OCI-LY7 (cell line): ENCODE results near the gene GSK3B. TPM values are rescaled to one million over a fixed set of nuclear protein-coding genes. Genes with fewer than 3 reads are reported as not detected.

Experiments used
- BruUV-seq: library from RNA; stranded (reverse); fragments of 400-500 nt; replicated peaks from 2 replicates; lab custom pipeline; 2021; lab: Mats Ljungman, UMichigan
- CTCF ChIA-PET: fragments of 300-600 bp; sonication (Branson Sonifier 250); formaldehyde crosslinking; loops from one replicate; lab custom pipeline; 2022; ENCODE audit warnings: antibody characterized with exemption; ENCODE audit not compliant: unreplicated experiment; lab: Charles Lee
- POLR2A ChIA-PET: fragments of 300-600 bp; sonication (Branson Sonifier 250); formaldehyde crosslinking; loops from one replicate; lab custom pipeline; 2022; ENCODE audit warnings: antibody characterized with exemption; lab: Charles Lee
- DNase-seq: peaks from one replicate; pipeline ENCODE4 v3.0.0-alpha.2; 2015; ENCODE audit warnings: low spot score
- H2AFZ ChIP-seq: fragments of 200-600 bp; sonication (generic), shearing (Covaris generic); 2 replicates; pipeline ENCODE4 v1.6.1; 2014; ENCODE audit warnings: mild to moderate bottlenecking, antibody characterized with exemption, low read length, moderate library complexity
- H3K27ac ChIP-seq: fragments of 200-600 bp; sonication (generic); 2 replicates; pipeline ENCODE4 v1.5.1; 2014; ENCODE audit warnings: mixed run types, low read depth, mild to moderate bottlenecking, moderate library complexity, low read length, inconsistent platforms; ENCODE audit not compliant: poor library complexity, severe bottlenecking
- H3K36me3 ChIP-seq: fragments of 200-600 bp; sonication (generic); 2 replicates; pipeline ENCODE4 v1.6.1; 2014; ENCODE audit warnings: mild to moderate bottlenecking, antibody characterized with exemption, low read length, moderate library complexity, mixed read lengths; ENCODE audit not compliant: insufficient read depth
- H3K4me1 ChIP-seq: fragments of 200-600 bp; sonication (generic); 2 replicates; pipeline ENCODE4 v1.5.1; 2014; ENCODE audit warnings: mild to moderate bottlenecking, low read length; ENCODE audit not compliant: insufficient read depth, poor library complexity, severe bottlenecking
- H3K4me2 ChIP-seq: fragments of 200-600 bp; sonication (generic); 2 replicates; pipeline ENCODE4 v1.6.1; 2014; ENCODE audit warnings: mild to moderate bottlenecking, low read length
- H3K4me3 ChIP-seq: fragments of 200-600 bp; sonication (generic); 2 replicates; pipeline ENCODE4 v1.5.1; 2014; ENCODE audit warnings: mild to moderate bottlenecking, low read depth, low read length; ENCODE audit not compliant: poor library complexity, severe bottlenecking
- H3K79me2 ChIP-seq: fragments of 200-600 bp; sonication (generic); 2 replicates; pipeline ENCODE4 v1.6.1; 2016; ENCODE audit warnings: low read depth, mild to moderate bottlenecking, low read length, moderate library complexity, mixed read lengths; ENCODE audit not compliant: insufficient read depth
- H3K9me2 ChIP-seq: fragments of 200-600 bp; sonication (generic); 2 replicates; pipeline ENCODE4 v1.6.1; 2016; ENCODE audit warnings: mild to moderate bottlenecking, low read length, mixed read lengths; ENCODE audit not compliant: insufficient read depth
- H3K9me3 ChIP-seq: fragments of 200-600 bp; sonication (generic); 2 replicates; pipeline ENCODE4 v1.6.1; 2014; ENCODE audit warnings: mild to moderate bottlenecking, mixed run types, low read length, mixed read lengths
- H4K20me1 ChIP-seq: fragments of 200-600 bp; sonication (generic); 2 replicates; pipeline ENCODE4 v1.6.1; 2014; ENCODE audit warnings: mild to moderate bottlenecking, antibody characterized with exemption, low read length, moderate library complexity, mixed read lengths; ENCODE audit not compliant: insufficient read depth
- CTCF ChIP-seq: fragments of 200-600 bp; sonication (generic); conservative IDR thresholded peaks from 2 replicates; pipeline ENCODE4 v1.5.1; 2014; ENCODE audit warnings: mild to moderate bottlenecking, antibody characterized with exemption, low read length, moderate library complexity, mixed read lengths
- EZH2phosphoT487 ChIP-seq: fragments of 200-600 bp; sonication (generic); IDR thresholded peaks from 2 replicates; pipeline ENCODE4 v1.6.1; 2018; ENCODE audit warnings: low read depth, borderline replicate concordance, mild to moderate bottlenecking, mixed run types, antibody characterized with exemption, low read length, moderate library complexity, mixed read lengths
- intact Hi-C: fragments of 100-400 bp; cut with micrococcal nuclease; formaldehyde crosslinking; loops from one replicate; pipeline ENCODE4 v1.10.0; 2022; ENCODE audit not compliant: unreplicated experiment
- total RNA-seq, 2 experiments: library from RNA; depleted of rRNA in 1 of 2; stranded (reverse); fragments of >200 nt in 1 of 2; shearing (Covaris generic) in 1 of 2; gene quantifications; 2 replicates each; pipeline ENCODE4 v1.2.3, GENCODE V29; 2014 to 2022

The GSK3B gene
- total RNA-seq, 2 experiments from 2014 or later: 26.6 to 40.9 TPM

DNA sequence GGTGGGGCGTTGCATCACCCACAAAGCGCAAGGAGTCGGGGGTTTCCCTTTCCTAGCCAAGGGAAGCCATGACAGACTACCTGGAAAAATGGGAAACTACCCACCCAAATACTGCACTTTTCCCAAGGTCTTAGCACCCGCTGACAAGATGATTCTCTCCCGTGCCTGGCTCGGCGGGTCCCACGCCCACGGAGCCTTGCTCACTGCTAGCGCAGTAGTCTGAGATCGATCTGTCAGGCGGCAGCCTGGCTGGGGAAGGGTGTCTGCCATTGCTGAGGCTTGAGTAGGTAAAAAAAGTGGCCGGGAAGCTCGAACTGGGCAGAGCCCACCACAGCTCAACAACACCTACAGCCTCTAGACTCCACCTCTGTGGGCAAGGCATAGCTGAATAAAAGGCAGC lies 112.9 kb downstream of the GSK3B start:
- H3K79me2 ChIP-seq: no peaks in the 10 kb centered on the region
- H3K9me2 ChIP-seq: no peaks in the 10 kb centered on the region
- no peak overlapping the region for H3K27ac ChIP-seq
- intact Hi-C loops: no loop called here
- no peak overlapping the region for H3K4me2 ChIP-seq
- H3K4me1 ChIP-seq: no peaks in the 10 kb centered on the region
- H2AFZ ChIP-seq: no peak overlapping the region
- ChIA-PET CTCF (no interaction called here), POLR2A (no interaction called here)
- no peaks in the 10 kb centered on the region for H3K36me3 ChIP-seq
- H3K4me3 ChIP-seq: no peak overlapping the region
- no TSS peak for BruUV-seq
- no peak for DNase-seq
- no peak for TF ChIP-seq CTCF
- TF ChIP-seq EZH2phosphoT487: no peak
- H3K9me3 ChIP-seq: no peaks in the 10 kb centered on the region
- no peaks in the 10 kb centered on the region for H4K20me1 ChIP-seq

DNA sequence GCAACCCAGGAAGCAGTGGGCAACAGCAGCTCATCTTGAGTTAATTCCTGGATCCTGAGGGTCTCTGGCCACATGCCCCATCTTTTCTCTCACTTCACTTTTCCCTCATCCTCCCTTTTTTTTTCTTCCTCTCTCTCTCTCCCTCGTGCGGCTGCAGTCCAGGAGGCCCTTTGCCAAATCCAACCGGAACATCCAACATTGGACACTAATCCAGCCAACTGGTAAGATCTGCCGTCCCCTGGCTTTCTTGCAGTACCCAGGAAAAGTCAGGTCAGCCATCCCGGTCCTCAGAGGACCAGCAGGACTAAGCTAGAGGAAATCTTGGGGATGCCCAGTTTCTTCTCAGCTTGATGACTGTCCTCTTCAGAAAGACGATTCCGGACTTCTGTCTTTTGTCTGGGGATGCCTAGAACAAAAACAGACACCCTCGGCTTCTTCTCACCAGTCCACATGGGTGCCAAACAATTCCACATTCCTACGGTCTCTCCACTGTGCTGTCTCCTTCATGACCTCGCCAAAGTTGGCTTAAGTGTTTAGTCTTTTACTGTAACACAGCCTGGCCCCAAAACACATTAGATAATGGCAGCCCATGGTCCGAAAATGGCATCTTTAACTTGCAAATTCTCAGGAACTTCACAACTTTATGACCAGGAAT lies 115.6 kb downstream of the GSK3B start:
- H3K36me3 ChIP-seq: no peaks in the 10 kb centered on the region
- CTCF ChIA-PET: no interaction called here
- no peak for DNase-seq
- no peak overlapping the region for H3K27ac ChIP-seq
- no peaks in the 10 kb centered on the region for H3K9me2 ChIP-seq
- H4K20me1 ChIP-seq: no peaks in the 10 kb centered on the region; the same call in 1 of the 2 replicates
- BruUV-seq: no TSS peak
- POLR2A ChIA-PET: no interaction called here
- TF ChIP-seq EZH2phosphoT487: no peak
- no peak for TF ChIP-seq CTCF
- H3K4me1 ChIP-seq: no peaks in the 10 kb centered on the region
- H3K9me3 ChIP-seq: no peaks in the 10 kb centered on the region
- H3K4me2 ChIP-seq: no peak overlapping the region
- no peaks in the 10 kb centered on the region for H3K79me2 ChIP-seq
- H3K4me3 ChIP-seq: no peak overlapping the region
- intact Hi-C loops: no loop called here
- no peak overlapping the region for H2AFZ ChIP-seq

DNA sequence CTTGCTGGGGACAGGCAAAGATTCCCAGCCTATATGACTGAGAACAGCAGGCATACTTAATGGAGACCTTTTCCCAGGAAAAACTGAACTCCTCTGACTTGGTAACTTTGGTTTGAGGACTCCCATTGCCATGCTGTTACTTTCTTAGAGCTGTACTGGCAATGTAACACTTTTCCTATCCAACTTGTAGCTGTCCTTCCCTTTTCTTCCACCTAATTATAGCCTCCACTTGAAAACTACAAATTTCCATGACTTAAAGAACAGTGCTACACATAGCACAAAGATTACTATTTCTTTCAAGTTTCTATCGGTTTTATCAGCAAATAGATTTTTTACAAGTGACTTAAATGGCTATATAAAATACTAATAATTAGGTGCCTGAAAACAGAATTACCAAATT lies 116.9 kb downstream of the GSK3B start:
- no peaks in the 10 kb centered on the region for H3K36me3 ChIP-seq
- H2AFZ ChIP-seq: no peak overlapping the region
- intact Hi-C loops: no loop called here
- H3K9me2 ChIP-seq: no peaks in the 10 kb centered on the region
- H3K9me3 ChIP-seq: no peaks in the 10 kb centered on the region
- no peaks in the 10 kb centered on the region for H3K4me1 ChIP-seq
- TF ChIP-seq EZH2phosphoT487 (no peak), CTCF (no peak)
- ChIA-PET CTCF (no interaction called here), POLR2A (interaction anchor here (0.6 kb wide), 1 partner anchor 233 kb away, joined by 3 read pairs; no protein-coding TSS in a partner anchor)
- H3K4me2 ChIP-seq: no peak overlapping the region
- no peak overlapping the region for H3K4me3 ChIP-seq
- no TSS peak for BruUV-seq
- H3K79me2 ChIP-seq: no peaks in the 10 kb centered on the region
- no peaks in the 10 kb centered on the region; the same call in 1 of the 2 replicates for H4K20me1 ChIP-seq
- H3K27ac ChIP-seq: no peak overlapping the region
- no peak for DNase-seq
